NT2/D1 (cell line): ENCODE results near the gene PRXL2B.
"Not testable (repeated sequence)": the region's sequence is repeated elsewhere in the genome, so short reads cannot be mapped to it uniquely, and the experiment has no call there.

Source experiments
- DNase-seq: peaks from one replicate; pipeline ENCODE4 v3.0.0-alpha.2; 2011; ENCODE audit warnings: low read depth, low spot score
- H3K27me3 ChIP-seq: 2 replicates; pipeline ENCODE4 v1.6.0; 2011; ENCODE audit warnings: mild to moderate bottlenecking; ENCODE audit not compliant: insufficient read length, insufficient read depth
- H3K36me3 ChIP-seq: 2 replicates; pipeline ENCODE4 v1.6.1; 2011; ENCODE audit warnings: mild to moderate bottlenecking, low read length, mixed read lengths; ENCODE audit not compliant: insufficient read depth, insufficient read length
- H3K4me1 ChIP-seq: 2 replicates; pipeline ENCODE4 v1.5.1; 2011; ENCODE audit not compliant: insufficient read depth, insufficient read length
- H3K4me3 ChIP-seq: 2 replicates; pipeline ENCODE4 v1.5.1; 2011; ENCODE audit warnings: low read depth; ENCODE audit not compliant: insufficient read length
- H3K9ac ChIP-seq: 2 replicates; pipeline ENCODE4 v1.6.0; 2011; ENCODE audit warnings: low read depth; ENCODE audit not compliant: insufficient read length
- H3K9me3 ChIP-seq: 2 replicates; pipeline ENCODE4 v1.5.1; 2011; ENCODE audit warnings: mild to moderate bottlenecking, low read length; ENCODE audit not compliant: insufficient read depth
- SUZ12 ChIP-seq: IDR thresholded peaks from 2 replicates; pipeline ENCODE4 v1.6.1; 2011; ENCODE audit not compliant: insufficient read length, insufficient read depth; ENCODE audit errors: extremely low read depth
- YY1 ChIP-seq: IDR thresholded peaks from 2 replicates; pipeline ENCODE4 v1.6.1; 2011; ENCODE audit not compliant: insufficient read length, insufficient read depth
- ZNF274 ChIP-seq: IDR thresholded peaks from 2 replicates; pipeline ENCODE4 v1.6.1; 2011; ENCODE audit warnings: mild to moderate bottlenecking, low read depth, low read length

Gene PRXL2B

GRCh38 chr1:2564006-2564814, 22.4 kb upstream of the PRXL2B start:
- no peak overlapping the region for H3K9ac ChIP-seq
- no peaks in the 10 kb centered on the region for H3K36me3 ChIP-seq
- H3K4me3 ChIP-seq = no peak overlapping the region
- TF ChIP-seq YY1 (no peak), ZNF274 (no peak), SUZ12 (no peak)
- H3K27me3 ChIP-seq = no peaks in the 10 kb centered on the region
- DNase-seq = no peak
- H3K9me3 ChIP-seq = no peaks in the 10 kb centered on the region
- H3K4me1 ChIP-seq = peaks cover 10% of the 10 kb centered on the region

GRCh38 chr1:2564815-2565374, 21.7 kb upstream of the PRXL2B start:
- H3K9ac ChIP-seq = no peak overlapping the region
- H3K4me3 ChIP-seq = no peak overlapping the region
- no peaks in the 10 kb centered on the region for H3K36me3 ChIP-seq
- TF ChIP-seq SUZ12 = no peak
- TF ChIP-seq YY1 = no peak
- no peak for TF ChIP-seq ZNF274
- H3K27me3 ChIP-seq = no peaks in the 10 kb centered on the region
- H3K4me1 ChIP-seq = peaks cover 10% of the 10 kb centered on the region
- DNase-seq = no peak
- no peaks in the 10 kb centered on the region for H3K9me3 ChIP-seq

- DNase-seq = no peak
- H3K9me3 ChIP-seq = no peaks in the 10 kb centered on the region
- TF ChIP-seq SUZ12 = no peak
- TF ChIP-seq YY1 = no peak
- no peak for TF ChIP-seq ZNF274
- no peak overlapping the region for H3K4me3 ChIP-seq
- H3K36me3 ChIP-seq = no peaks in the 10 kb centered on the region
- H3K4me1 ChIP-seq = peaks cover 13% of the 10 kb centered on the region
- H3K27me3 ChIP-seq = no peaks in the 10 kb centered on the region
- H3K9ac ChIP-seq = no peak overlapping the region
These were observed 20.2 kb upstream of the PRXL2B start for GRCh38 chr1:2566101-2567045.

- Histone ChIP-seq H3K27me3 (no peaks in the 10 kb centered on the region), H3K4me1 (peaks cover 13% of the 10 kb centered on the region)
- DNase-seq = no peak
These were observed 19.4 kb upstream of the PRXL2B start for GRCh38 chr1:2567083-2567679.

DNA sequence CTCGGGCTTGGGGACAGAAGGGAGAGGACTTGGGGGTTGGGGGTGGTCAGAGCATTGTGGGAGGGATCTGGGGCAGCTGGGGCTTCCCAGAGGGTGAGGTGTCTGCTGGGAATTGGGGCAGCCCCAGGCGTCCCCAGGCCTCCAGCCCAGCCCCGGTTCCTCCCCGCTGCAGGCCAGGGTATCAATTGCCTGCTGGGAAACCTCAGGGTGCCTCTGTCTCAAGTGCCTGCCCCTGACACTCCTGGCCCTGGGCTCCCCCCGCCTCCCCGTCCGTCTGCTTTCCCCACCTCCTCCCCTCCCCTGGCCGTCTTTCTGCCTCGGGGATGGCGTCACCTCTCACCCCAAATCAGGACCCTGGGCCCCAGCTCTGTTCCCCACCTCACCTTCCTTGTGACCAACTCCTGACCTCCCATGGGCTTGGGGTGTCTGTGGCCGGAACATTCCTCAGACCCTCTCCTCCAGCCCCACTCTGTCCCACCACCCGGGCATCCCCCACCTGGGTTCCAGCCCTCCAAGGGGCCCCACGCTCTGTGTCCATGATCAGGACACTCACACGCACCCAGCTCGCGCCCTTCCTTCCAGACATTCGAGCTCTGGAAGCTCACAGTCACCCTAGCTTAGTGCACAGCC, 18.3 kb upstream of the PRXL2B start:
- peaks cover 13% of the 10 kb centered on the region for H3K4me1 ChIP-seq
- not testable (repeated sequence) for H3K27me3 ChIP-seq

More at GRCh38 chr1:2567083-2567679, 19.4 kb upstream of the PRXL2B start:
- Histone ChIP-seq H3K4me3 (no peak overlapping the region), H3K36me3 (no peaks in the 10 kb centered on the region), H3K9me3 (no peaks in the 10 kb centered on the region), H3K9ac (no peak overlapping the region)
- TF ChIP-seq ZNF274 (no peak), SUZ12 (no peak), YY1 (no peak)

GRCh38 chr1:2569060-2569459, 17.5 kb upstream of the PRXL2B start:
- H3K9ac ChIP-seq = no peak overlapping the region
- H3K4me1 ChIP-seq = peaks cover 13% of the 10 kb centered on the region
- H3K27me3 ChIP-seq = no peaks in the 10 kb centered on the region
- TF ChIP-seq YY1 = no peak
- no peak for TF ChIP-seq SUZ12
- TF ChIP-seq ZNF274 = no peak
- no peaks in the 10 kb centered on the region for H3K36me3 ChIP-seq
- DNase-seq = no peak
- H3K9me3 ChIP-seq = peaks cover 12% of the 10 kb centered on the region; the same call in 1 of the 2 replicates
- no peak overlapping the region for H3K4me3 ChIP-seq

More for the DNA sequence above, 18.3 kb upstream of the PRXL2B start:
- DNase-seq, H3K4me3 ChIP-seq, H3K9me3 ChIP-seq, H3K9ac ChIP-seq, H3K36me3 ChIP-seq: not testable (repeated sequence)

- DNase-seq, H3K4me3 ChIP-seq, H3K9ac ChIP-seq, H3K36me3 ChIP-seq, H3K27me3 ChIP-seq: not testable (repeated sequence)
- peaks cover 13% of the 10 kb centered on the region for H3K4me1 ChIP-seq
- peaks cover 12% of the 10 kb centered on the region; the same call in 1 of the 2 replicates for H3K9me3 ChIP-seq
These were observed 16.9 kb upstream of the PRXL2B start for GRCh38 chr1:2569703-2570102.
